Measurements from ENCODE around the gene PAX7. TPM values are rescaled to one million over a fixed set of nuclear protein-coding genes. Genes with fewer than 3 reads are reported as not detected.

Gene PAX7
- total and polyA plus RNA-seq, 9 of the 15 experiments (the other 6 are each of a cell fraction or from before 2014, with no cell fraction given): not detected

GRCh38 chr1:18795002-18795689 lies 164.5 kb downstream of the PAX7 start:
- DNase-seq (ENCODE audit: extremely low read depth in 1 of 4, low spot score in 3 of 4) (no peak), FAIRE-seq (no peak), ATAC-seq (no peak)
- H3K4me2 ChIP-seq (ENCODE audit: insufficient read depth, low read length): no peak overlapping the region
- no peak overlapping the region for H3K27ac ChIP-seq (ENCODE audit: extremely low read depth, low read depth, low read length)
- peaks cover 3 to 11% of the 10 kb centered on the region in 2 experiments; a peak in 3 of 5 replicates for H3K4me1 ChIP-seq (replicated peaks in 1 of 2; ENCODE audit: control insufficient read depth in 2 of 2, insufficient read depth in 2 of 2, low read length in 2 of 2)
- no peaks in the 10 kb centered on the region for H3K9me1 ChIP-seq (ENCODE audit: control insufficient read depth, insufficient read depth, low read length)
- ChIA-PET CTCF (ENCODE audit: low intra/inter-chr PET ratio) (no interaction called here), POLR2A (interaction anchor here (1.2 kb wide), 1 partner anchor 12 kb away, joined by 3 read pairs; no protein-coding TSS in a partner anchor)
- intact Hi-C loops (cut with micrococcal nuclease) (no loop called here), in situ Hi-C loops (cut with MboI) (no loop called here)
- H4K20me1 ChIP-seq (replicated peaks; ENCODE audit: control insufficient read depth, insufficient read depth, low read length): no peaks in the 10 kb centered on the region
- no peaks in the 10 kb centered on the region for H3K9me3 ChIP-seq (replicated peaks; ENCODE audit: control insufficient read depth, insufficient read depth, low read depth, low read length)
- 21% methylated on average over 14 of the region's 14 CpGs for WGBS (ENCODE audit: insufficient coverage, low coverage, missing lambda C conversion rate)
- no peaks in the 10 kb centered on the region for H3K79me2 ChIP-seq (ENCODE audit: control insufficient read depth, insufficient read depth, low read length)
- BruUV-seq (replicated peaks): no TSS peak
- H3K36me3 ChIP-seq (ENCODE audit: control insufficient read depth, insufficient read depth, low read length): no peaks in the 10 kb centered on the region
- H3K9ac ChIP-seq (ENCODE audit: insufficient read depth in 1 of 2, low read depth in 2 of 2, low read length in 2 of 2): no peak overlapping the region
- H2AFZ ChIP-seq (ENCODE audit: low read depth, low read length): no peak overlapping the region
- no peak overlapping the region for H3K4me3 ChIP-seq
- H3K27me3 ChIP-seq (ENCODE audit: control insufficient read depth in 2 of 2, insufficient read depth in 2 of 2, low read length in 2 of 2): peaks cover 16 to 31% of the 10 kb centered on the region in 2 experiments; a peak in 4 of 5 replicates
- TF ChIP-seq MTA2 (IDR thresholded peaks at IDR 0.05; ENCODE audit: low read depth): no peak
- no peak for TF ChIP-seq ZNF274 (IDR thresholded peaks at IDR 0.05; ENCODE audit: borderline replicate concordance, low read depth, low read length)
- no peak for TF ChIP-seq C11orf30 (IDR thresholded peaks at IDR 0.05; ENCODE audit: low read depth)
- TF ChIP-seq ZNF24 (IDR thresholded peaks at IDR 0.05): no peak
- TF ChIP-seq BMI1 (IDR thresholded peaks at IDR 0.05; ENCODE audit: low read length): no peak
- TF ChIP-seq, protein P1, sequence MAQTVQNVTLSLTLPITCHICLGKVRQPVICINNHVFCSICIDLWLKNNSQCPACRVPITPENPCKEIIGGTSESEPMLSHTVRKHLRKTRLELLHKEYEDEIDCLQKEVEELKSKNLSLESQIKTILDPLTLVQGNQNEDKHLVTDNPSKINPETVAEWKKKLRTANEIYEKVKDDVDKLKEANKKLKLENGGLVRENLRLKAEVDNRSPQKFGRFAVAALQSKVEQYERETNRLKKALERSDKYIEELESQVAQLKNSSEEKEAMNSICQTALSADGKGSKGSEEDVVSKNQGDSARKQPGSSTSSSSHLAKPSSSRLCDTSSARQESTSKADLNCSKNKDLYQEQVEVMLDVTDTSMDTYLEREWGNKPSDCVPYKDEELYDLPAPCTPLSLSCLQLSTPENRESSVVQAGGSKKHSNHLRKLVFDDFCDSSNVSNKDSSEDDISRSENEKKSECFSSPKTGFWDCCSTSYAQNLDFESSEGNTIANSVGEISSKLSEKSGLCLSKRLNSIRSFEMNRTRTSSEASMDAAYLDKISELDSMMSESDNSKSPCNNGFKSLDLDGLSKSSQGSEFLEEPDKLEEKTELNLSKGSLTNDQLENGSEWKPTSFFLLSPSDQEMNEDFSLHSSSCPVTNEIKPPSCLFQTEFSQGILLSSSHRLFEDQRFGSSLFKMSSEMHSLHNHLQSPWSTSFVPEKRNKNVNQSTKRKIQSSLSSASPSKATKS (CRISPR knock-in tag; IDR thresholded peaks at IDR 0.05): no peak
- TF ChIP-seq LEF1 (IDR thresholded peaks at IDR 0.05): no peak
- TF ChIP-seq MTF1 (CRISPR knock-in tag; IDR thresholded peaks at IDR 0.05; ENCODE audit: borderline replicate concordance): no peak
- TF ChIP-seq, protein P2, sequence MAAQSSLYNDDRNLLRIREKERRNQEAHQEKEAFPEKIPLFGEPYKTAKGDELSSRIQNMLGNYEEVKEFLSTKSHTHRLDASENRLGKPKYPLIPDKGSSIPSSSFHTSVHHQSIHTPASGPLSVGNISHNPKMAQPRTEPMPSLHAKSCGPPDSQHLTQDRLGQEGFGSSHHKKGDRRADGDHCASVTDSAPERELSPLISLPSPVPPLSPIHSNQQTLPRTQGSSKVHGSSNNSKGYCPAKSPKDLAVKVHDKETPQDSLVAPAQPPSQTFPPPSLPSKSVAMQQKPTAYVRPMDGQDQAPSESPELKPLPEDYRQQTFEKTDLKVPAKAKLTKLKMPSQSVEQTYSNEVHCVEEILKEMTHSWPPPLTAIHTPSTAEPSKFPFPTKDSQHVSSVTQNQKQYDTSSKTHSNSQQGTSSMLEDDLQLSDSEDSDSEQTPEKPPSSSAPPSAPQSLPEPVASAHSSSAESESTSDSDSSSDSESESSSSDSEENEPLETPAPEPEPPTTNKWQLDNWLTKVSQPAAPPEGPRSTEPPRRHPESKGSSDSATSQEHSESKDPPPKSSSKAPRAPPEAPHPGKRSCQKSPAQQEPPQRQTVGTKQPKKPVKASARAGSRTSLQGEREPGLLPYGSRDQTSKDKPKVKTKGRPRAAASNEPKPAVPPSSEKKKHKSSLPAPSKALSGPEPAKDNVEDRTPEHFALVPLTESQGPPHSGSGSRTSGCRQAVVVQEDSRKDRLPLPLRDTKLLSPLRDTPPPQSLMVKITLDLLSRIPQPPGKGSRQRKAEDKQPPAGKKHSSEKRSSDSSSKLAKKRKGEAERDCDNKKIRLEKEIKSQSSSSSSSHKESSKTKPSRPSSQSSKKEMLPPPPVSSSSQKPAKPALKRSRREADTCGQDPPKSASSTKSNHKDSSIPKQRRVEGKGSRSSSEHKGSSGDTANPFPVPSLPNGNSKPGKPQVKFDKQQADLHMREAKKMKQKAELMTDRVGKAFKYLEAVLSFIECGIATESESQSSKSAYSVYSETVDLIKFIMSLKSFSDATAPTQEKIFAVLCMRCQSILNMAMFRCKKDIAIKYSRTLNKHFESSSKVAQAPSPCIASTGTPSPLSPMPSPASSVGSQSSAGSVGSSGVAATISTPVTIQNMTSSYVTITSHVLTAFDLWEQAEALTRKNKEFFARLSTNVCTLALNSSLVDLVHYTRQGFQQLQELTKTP (IDR thresholded peaks at IDR 0.05; ENCODE audit: low read depth in 1 of 2, partially characterized antibody in 2 of 2): no peak
- TF ChIP-seq HDGF (IDR thresholded peaks at IDR 0.05): no peak
- TF ChIP-seq MCM3 (IDR thresholded peaks at IDR 0.05): no peak
- no peak for TF ChIP-seq TGIF2 (CRISPR knock-in tag; IDR thresholded peaks at IDR 0.05)
- no peak for TF ChIP-seq HDAC3 (IDR thresholded peaks at IDR 0.05; ENCODE audit: borderline replicate concordance, partially characterized antibody)
- TF ChIP-seq ZEB2 (IDR thresholded peaks at IDR 0.05): no peak
- no peak for TF ChIP-seq DEAF1 (CRISPR knock-in tag; IDR thresholded peaks at IDR 0.05)
- no peak for TF ChIP-seq SOX6 (IDR thresholded peaks at IDR 0.05)
- no peak for TF ChIP-seq KDM4B (IDR thresholded peaks at IDR 0.05; ENCODE audit: borderline replicate concordance in 2 of 2, low read depth in 1 of 2)
